IPS-15b (cell line): ENCODE results near the gene TCEA2.

Source experiments
- H3K27me3 ChIP-seq: one replicate; pipeline ENCODE4 v1.6.1; 2013; ENCODE audit warnings: low read length; ENCODE audit not compliant: control insufficient read depth, insufficient read depth
- H3K36me3 ChIP-seq: one replicate; pipeline ENCODE4 v1.6.1; 2013; ENCODE audit warnings: low read length; ENCODE audit not compliant: control insufficient read depth, insufficient read depth
- H3K4me1 ChIP-seq: one replicate; pipeline ENCODE4 v1.6.1; 2013; ENCODE audit warnings: mild to moderate bottlenecking, low read length; ENCODE audit not compliant: control insufficient read depth, insufficient read depth
- H3K4me3 ChIP-seq: one replicate; pipeline ENCODE4 v1.5.1; 2013; ENCODE audit warnings: low read depth, low read length
- H3K9ac ChIP-seq: one replicate; pipeline ENCODE4 v1.6.1; 2013; ENCODE audit warnings: low read depth, mild to moderate bottlenecking, low read length
- H3K9me3 ChIP-seq: one replicate; pipeline ENCODE4 v1.6.1; 2013; ENCODE audit warnings: mild to moderate bottlenecking, low read length; ENCODE audit not compliant: control insufficient read depth, insufficient read depth

TCEA2 gene

DNA sequence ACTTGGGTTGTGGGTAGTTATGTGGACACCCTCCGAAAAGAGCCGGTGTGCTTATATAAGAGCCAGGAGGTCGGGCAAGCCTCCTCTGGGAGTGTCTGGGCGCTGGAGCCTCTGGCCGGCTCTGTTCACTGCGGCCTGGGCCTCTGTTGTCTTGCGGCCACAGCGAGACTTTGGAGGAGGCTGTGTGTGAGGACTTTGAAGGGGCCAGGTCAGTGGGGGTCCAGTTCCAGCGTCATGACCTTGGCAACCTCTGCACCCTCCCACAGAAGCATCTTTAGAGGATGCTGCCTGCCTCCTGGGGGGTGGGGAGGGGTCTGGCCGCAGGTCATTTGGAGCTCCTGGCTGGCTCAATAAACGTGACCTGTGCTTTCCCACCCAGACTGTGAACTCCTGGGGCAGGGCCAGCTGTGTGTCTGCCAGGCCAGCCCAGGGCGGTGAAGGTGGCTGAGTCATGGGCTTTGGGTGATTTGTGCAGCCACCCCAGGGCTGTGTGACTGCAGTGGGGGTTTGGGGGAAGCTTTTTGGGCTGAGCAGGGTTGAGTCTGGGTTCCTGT lies 1.2 kb downstream of the TCEA2 start:
- no peaks in the 10 kb centered on the region for H3K9me3 ChIP-seq
- H3K27me3 ChIP-seq, result no peaks in the 10 kb centered on the region
- peak overlapping the region; percentile 75 for H3K4me3 ChIP-seq
- peaks cover 3% of the 10 kb centered on the region for H3K36me3 ChIP-seq
- peaks cover 2% of the 10 kb centered on the region for H3K4me1 ChIP-seq
- H3K9ac ChIP-seq, result no peak overlapping the region

DNA sequence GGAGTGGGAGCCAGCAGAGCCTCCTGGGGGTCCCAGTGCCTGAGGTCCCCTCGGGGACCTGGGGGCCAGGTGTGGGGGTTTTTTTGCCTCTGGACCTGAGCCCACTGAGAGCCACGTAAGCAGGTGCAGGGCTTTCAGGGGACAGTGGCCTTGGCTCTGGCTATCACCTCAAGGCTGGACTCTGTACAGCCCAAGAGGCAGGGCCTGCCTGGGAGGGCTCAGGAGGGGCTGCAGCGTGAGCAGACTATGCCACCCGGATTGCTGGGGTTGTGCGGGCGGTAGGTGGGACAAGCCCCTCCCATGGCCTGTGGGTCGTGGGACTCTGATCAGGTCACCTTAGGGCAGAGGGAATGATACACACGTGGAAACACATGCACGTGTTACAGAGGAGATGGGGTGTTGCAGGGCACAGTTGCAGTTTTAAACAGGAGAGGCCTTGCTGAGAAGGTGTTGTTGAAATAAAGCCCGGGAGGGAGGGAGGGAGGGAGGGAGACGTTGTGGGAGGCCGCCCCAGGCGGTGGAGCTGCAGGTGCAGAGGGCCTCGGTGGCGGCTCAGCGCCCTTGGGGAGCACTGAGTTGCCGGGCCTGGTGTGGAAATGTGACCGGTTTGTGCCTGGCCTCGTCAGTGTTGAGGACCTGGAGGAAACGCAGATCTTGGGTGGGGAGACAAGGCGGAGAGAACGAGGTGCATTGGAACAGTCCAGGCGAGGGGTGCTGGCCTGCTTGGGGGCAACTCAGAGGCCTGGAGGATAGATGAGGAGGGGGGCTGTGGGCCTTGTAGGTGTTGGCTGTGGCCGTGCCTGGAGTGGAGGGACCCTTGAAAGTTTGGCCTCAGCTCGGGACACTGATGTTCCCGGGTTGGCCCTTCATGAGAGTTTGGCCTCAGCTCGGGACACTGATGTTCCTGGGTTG lies 2.3 kb downstream of the TCEA2 start:
- Histone ChIP-seq H3K9ac (no peak overlapping the region), H3K36me3 (peaks cover 6% of the 10 kb centered on the region), H3K4me3 (no peak overlapping the region), H3K27me3 (no peaks in the 10 kb centered on the region), H3K9me3 (no peaks in the 10 kb centered on the region), H3K4me1 (peaks cover 2% of the 10 kb centered on the region)

DNA sequence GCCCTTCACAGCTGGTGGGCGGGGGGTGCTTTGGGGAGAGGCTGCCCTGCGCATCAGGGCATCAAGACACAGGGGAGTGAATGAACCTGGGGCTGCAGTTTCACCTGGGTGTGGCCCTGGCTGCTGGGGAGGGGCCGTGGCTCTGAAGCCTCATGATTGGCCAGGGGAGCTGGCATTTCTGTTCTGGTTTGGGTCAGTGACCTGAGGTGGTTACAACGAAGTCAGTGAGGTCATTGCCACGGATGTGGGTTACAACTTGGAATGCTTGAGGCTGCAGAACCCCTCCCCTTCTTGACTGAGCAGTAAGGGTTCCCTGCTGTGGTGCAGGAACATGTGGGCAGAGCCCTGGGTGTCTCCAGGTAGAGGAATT lies 3.0 kb downstream of the TCEA2 start:
- Histone ChIP-seq H3K4me1 (peaks cover 2% of the 10 kb centered on the region), H3K9me3 (no peaks in the 10 kb centered on the region), H3K27me3 (no peaks in the 10 kb centered on the region), H3K36me3 (peaks cover 6% of the 10 kb centered on the region), H3K4me3 (no peak overlapping the region), H3K9ac (no peak overlapping the region)

DNA sequence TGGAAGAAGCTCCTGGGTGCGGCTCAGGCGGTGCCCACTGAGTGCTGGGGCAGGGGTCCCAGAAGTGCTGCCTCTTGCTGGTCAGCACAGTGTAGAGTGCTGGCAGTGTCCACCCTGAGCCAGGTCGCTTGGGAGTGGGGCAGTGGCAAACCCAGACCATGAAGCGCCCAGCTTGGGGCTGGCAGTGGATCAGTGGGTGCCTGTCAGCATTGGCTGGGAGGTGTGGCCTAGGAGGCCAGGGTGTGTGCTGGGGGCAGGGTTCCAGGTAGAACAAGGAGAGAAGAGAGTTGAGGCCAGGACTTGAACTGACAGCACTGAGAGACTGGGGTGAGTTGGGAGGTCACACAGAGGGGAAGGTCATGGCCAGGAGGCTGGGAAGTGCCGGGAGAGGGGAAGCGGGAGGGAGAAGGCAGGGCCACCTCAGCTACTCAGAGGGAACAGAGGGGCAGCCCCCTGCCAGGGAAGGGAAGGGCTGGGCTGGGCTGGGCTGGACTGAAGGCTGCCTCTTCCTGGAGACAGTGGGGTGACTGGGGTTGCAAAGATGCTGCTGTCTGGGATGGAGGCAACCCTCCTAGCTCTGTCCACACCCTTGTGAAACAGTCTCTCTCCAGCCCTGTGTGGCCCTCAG lies 4.1 kb downstream of the TCEA2 start:
- Histone ChIP-seq H3K9me3 (no peaks in the 10 kb centered on the region), H3K4me1 (peaks cover 2% of the 10 kb centered on the region), H3K4me3 (no peak overlapping the region), H3K36me3 (peaks cover 9% of the 10 kb centered on the region), H3K9ac (no peak overlapping the region), H3K27me3 (no peaks in the 10 kb centered on the region)

DNA sequence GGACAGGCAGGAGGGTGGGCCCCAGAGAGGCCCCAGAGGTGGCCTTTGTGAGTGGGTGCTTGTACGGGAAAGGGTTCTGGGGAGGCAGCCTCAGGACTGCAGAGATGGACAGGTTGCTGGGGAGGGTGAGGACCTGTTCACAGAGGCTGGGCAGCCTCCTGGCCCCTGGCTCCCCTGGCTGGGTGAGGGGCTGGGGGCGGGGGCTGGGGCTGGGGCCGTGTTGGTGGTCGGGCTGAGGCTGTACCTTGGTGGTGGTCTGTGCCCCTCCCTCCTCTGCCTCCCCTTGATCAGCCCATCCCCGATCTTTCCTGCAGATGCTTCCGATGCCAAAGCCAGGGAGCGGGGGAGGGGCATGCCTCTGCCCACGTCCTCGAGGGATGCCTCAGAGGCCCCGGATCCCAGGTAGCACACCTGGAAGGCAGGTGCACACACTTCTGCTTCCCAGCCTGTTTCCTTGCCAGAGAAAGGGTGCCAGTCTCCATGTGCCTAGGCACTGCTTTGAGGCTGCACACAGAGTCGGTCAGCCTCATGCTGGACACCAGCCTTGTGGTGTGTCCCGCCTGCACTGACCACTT lies 4.8 kb downstream of the TCEA2 start:
- H3K27me3 ChIP-seq, result no peaks in the 10 kb centered on the region
- no peak overlapping the region for H3K4me3 ChIP-seq
- H3K9me3 ChIP-seq, result no peaks in the 10 kb centered on the region
- H3K36me3 ChIP-seq, result peaks cover 10% of the 10 kb centered on the region
- H3K4me1 ChIP-seq, result peaks cover 2% of the 10 kb centered on the region
- H3K9ac ChIP-seq, result no peak overlapping the region

DNA sequence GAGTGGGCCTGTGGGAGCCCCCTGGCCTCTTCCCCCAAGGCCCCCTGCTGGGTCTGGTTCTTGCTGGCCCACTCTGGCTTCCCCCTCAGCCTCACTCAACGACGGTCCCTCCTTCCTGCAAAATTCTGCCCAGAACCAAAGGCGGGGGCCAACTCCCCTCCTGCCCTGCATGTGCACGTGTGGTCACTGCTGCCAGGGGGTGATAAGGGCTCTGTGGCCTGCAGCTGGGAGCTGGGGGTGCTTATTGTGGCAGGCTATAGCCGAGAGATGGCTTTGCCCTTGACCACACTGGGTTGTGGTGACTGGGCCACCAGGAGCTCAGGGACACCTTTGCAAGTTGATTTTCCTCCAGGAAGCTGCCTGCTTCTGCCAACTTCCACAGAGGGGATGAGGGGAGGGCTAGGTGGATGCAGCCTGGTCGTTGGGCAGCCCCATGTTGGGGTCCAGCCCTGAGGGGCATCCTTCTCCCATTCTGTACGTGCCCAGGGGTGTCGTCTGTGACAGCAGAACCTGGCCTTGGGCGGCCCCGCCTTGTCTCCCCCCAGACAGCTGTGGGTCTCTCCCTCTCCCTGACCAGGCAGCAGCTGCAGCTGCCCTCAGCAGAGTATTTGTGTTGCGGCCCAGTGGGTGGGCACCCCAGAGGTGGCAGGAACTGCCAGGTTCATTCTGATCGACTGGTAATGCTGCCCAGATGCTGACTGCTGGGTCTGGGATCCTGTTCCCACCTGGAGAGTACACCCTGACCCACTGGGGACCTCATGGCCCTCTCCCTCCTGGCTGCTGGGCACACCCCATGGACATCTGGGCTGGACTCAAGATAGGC lies 5.6 kb downstream of the TCEA2 start:
- Histone ChIP-seq H3K4me3 (no peak overlapping the region), H3K9ac (no peak overlapping the region), H3K9me3 (no peaks in the 10 kb centered on the region), H3K27me3 (no peaks in the 10 kb centered on the region), H3K36me3 (peaks cover 14% of the 10 kb centered on the region), H3K4me1 (peaks cover 2% of the 10 kb centered on the region)

DNA sequence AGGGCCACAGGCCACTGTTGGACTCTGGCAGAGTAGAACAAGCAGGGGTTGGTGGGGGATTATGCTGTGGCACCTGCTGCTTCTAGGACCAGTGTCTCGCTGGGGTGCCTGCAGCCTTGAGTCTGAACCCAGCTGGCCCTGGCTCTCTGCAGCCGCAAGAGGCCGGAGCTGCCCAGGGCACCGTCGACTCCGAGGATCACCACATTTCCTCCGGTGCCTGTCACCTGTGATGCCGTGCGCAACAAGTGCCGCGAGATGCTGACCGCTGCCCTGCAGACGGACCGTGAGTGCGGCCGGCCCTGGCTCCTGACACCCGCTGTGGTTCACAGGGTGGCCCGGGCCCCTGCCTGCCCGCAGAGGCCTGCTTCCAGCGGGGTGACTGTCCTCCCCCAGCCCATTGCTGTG lies 6.2 kb downstream of the TCEA2 start:
- H3K9ac ChIP-seq, result no peak overlapping the region
- no peaks in the 10 kb centered on the region for H3K9me3 ChIP-seq
- H3K4me1 ChIP-seq, result peaks cover 2% of the 10 kb centered on the region
- H3K4me3 ChIP-seq, result no peak overlapping the region
- H3K27me3 ChIP-seq, result no peaks in the 10 kb centered on the region
- H3K36me3 ChIP-seq, result peaks cover 20% of the 10 kb centered on the region

DNA sequence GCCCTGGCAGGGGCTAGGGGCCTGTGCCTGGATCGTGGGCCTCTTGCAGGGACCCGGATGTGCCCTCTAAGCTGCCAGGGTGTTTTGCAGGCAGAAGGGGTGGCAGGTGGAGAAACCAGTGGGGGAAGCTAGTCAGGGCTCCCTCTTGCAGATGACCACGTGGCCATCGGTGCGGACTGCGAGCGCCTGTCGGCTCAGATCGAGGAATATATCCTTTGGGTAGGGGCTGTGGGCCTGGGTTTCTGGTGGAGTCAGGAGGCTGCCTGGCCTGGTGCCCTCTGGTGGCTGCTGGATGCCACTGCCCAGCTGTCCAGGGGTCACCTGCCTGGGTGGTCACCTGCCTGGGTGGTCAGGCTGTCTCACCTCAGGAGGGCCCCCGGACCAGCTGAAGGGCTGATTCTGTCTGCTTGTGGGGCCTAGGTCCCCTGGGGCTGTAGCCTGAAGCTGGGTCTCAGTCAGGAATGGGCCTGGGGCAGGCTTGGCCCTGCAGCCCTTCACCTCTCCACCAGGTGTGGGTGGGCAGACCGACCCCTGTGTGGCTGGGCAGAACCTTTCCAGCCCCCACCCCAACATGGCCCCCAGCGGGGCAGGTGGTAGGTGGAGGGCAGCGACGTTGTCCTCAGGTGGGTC lies 6.7 kb downstream of the TCEA2 start:
- H3K4me3 ChIP-seq, result no peak overlapping the region
- H3K27me3 ChIP-seq, result no peaks in the 10 kb centered on the region
- peaks cover 2% of the 10 kb centered on the region for H3K4me1 ChIP-seq
- no peaks in the 10 kb centered on the region for H3K9me3 ChIP-seq
- no peak overlapping the region for H3K9ac ChIP-seq
- peaks cover 21% of the 10 kb centered on the region for H3K36me3 ChIP-seq

DNA sequence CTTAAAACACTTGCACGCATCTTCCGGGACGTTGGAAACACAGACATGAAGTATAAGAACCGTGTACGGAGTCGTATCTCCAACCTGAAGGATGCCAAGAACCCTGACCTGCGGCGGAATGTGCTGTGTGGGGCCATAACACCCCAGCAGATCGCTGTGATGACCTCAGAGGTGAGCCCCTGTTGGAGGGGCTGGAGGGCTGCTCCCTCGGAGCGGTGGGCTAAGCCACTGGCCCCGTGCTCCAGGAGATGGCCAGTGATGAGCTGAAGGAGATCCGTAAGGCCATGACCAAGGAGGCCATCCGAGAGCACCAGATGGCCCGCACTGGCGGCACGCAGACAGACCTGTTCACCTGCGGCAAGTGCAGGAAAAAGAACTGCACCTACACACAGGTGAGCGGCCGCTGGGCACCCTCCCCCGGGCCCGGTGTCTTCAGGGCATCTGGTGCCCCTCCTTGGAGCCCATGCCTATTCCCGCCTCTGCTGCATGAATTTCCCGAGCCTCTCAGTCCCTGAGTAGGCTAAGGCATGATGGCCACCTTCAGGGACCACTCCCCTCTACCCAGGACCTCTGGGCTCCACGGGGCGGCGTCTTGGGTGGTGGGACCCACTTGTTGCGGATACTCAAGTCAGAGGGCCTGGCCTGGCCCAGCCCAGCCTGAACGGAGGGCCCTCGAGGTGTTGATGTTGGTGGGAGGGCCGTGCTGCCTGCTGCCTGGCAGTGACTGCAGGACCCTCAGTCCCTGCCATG lies 7.4 kb downstream of the TCEA2 start:
- no peaks in the 10 kb centered on the region for H3K9me3 ChIP-seq
- peaks cover 21% of the 10 kb centered on the region for H3K36me3 ChIP-seq
- no peak overlapping the region for H3K9ac ChIP-seq
- no peak overlapping the region for H3K4me3 ChIP-seq
- H3K4me1 ChIP-seq, result peaks cover 2% of the 10 kb centered on the region
- H3K27me3 ChIP-seq, result no peaks in the 10 kb centered on the region

DNA sequence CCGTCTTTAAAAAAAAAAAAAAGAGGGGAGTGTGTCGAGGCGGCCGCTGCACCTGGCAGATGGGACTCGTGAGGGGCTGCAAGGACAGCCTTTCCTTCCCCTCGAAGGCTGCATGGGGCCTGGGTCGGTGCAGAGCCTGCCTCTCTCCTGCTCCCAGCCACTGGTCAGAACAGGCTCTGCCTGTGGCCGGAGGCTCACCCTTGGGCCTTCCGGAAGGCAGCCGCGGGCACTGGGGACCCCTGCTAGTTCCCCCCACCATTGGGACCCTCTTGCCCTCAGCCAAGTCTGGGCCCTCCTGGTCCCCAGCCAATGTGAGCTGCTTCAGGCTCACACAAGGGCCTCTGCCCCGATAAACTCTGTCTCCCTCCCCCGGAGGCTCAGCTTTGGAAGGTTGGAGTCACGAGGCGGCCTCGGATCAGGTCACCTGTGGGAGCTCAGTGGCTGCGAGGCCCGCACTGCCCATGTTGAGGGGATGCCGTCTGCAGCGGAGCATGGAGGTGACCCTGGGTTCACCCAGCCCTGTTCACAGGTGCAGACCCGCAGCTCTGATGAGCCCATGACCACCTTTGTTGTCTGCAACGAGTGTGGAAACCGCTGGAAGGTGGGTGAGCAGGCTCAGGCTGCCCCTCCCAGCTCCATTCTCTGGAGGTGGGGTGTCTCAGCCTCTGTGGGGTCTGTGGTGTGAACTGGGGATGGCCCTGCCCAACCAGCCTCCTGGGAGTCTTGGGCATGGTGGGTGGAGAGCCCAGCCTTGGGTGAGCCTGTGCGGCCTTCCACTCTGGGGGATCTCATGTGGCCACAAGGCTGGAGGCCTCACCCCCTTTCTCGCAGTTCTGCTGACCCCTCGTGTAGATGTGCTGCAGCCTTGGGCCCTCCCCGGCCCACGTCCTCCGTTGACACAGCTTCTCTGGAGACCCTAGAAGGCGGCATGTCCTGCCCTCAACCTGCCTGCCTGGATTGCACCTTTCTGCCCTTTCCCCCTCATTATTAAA lies 8.6 kb downstream of the TCEA2 start:
- Histone ChIP-seq H3K4me1 (peaks cover 2% of the 10 kb centered on the region), H3K9ac (no peak overlapping the region), H3K4me3 (no peak overlapping the region), H3K9me3 (no peaks in the 10 kb centered on the region), H3K27me3 (no peaks in the 10 kb centered on the region), H3K36me3 (peaks cover 21% of the 10 kb centered on the region)
